Endothelial cell of umbilical vein (primary cell): ENCODE results near the gene STK11IP. TPM values are rescaled to one million over a fixed set of nuclear protein-coding genes. Genes with fewer than 3 reads are reported as not detected.

ENCODE experiments used
- BruUV-seq: library from RNA; stranded (reverse); fragments of 400-500 nt; replicated peaks from 2 replicates; lab custom pipeline; 2021; lab: Mats Ljungman, UMichigan
- CTCF ChIA-PET: fragments of 300-600, 350-600 bp; sonication (Branson Sonifier 250); formaldehyde crosslinking; loops from one replicate; lab custom pipeline; 2021; ENCODE audit warnings: antibody characterized with exemption, inconsistent platforms; lab: Charles Lee
- POLR2A ChIA-PET: fragments of 300-600, 350-600 bp; sonication (Branson Sonifier 250); formaldehyde crosslinking; loops from one replicate; lab custom pipeline; 2021; ENCODE audit warnings: antibody characterized with exemption, inconsistent platforms; lab: Charles Lee
- DNase-seq: peaks from one replicate; pipeline ENCODE4 v3.0.0-alpha.2; 2011; ENCODE audit warnings: low read depth, low spot score
- FAIRE-seq: peaks from 2 replicates; lab custom pipeline; 2011; peaks lifted over from hg19 to GRCh38; lab: Jason Lieb, UNC
- H2AFZ ChIP-seq: 2 replicates; pipeline ENCODE4 v1.6.0; 2012; ENCODE audit warnings: low read depth, low read length, control low read depth, inconsistent platforms
- H3K27ac ChIP-seq: 2 replicates; pipeline ENCODE4 v1.5.1; 2011; ENCODE audit warnings: low read depth, mild to moderate bottlenecking, control low read depth, low read length, moderate library complexity; ENCODE audit not compliant: insufficient read depth
- H3K27me3 ChIP-seq, 2 experiments: 2 replicates each; pipeline versions ENCODE4 v1.6.0 to v1.6.1; 2011; ENCODE audit warnings: low read length in 2 of 2, mixed read lengths in 1 of 2; ENCODE audit not compliant: control insufficient read depth in 2 of 2, insufficient read depth in 2 of 2
- H3K36me3 ChIP-seq, 2 experiments: 2 replicates in 1 of 2; 3 replicates in 1 of 2; pipeline ENCODE4 v1.5.1; 2011; ENCODE audit warnings: low read length in 2 of 2, mild to moderate bottlenecking in 1 of 2, moderate library complexity in 1 of 2; ENCODE audit not compliant: control insufficient read depth in 2 of 2, insufficient read depth in 2 of 2; ENCODE audit errors: extremely low read depth in 1 of 2
- H3K4me1 ChIP-seq: 3 replicates; pipeline ENCODE4 v1.5.1; 2011; ENCODE audit warnings: mild to moderate bottlenecking, low read length; ENCODE audit not compliant: control insufficient read depth, insufficient read depth; ENCODE audit errors: extremely low read depth
- H3K4me2 ChIP-seq: 2 replicates; pipeline ENCODE4 v1.6.1; 2011; ENCODE audit warnings: low read length, control low read depth, mixed read lengths; ENCODE audit not compliant: insufficient read depth
- H3K4me3 ChIP-seq, 3 experiments: fragments of 200-600 bp in 1 of 3; sonication (generic), shearing (Covaris generic) in 1 of 3; replicated peaks in 1 of 3; 2 replicates each; pipeline ENCODE4 v1.5.1; 2011 to 2016; ENCODE audit warnings: control low read depth in 3 of 3, low read length in 3 of 3, mild to moderate bottlenecking in 2 of 3, inconsistent platforms in 1 of 3, low read depth in 1 of 3, moderate library complexity in 1 of 3; ENCODE audit not compliant: insufficient read depth in 1 of 3
- H3K79me2 ChIP-seq: 2 replicates; pipeline ENCODE4 v1.6.0; 2012; ENCODE audit warnings: low read length, inconsistent platforms; ENCODE audit not compliant: control insufficient read depth, insufficient read depth
- H3K9ac ChIP-seq: replicated peaks from 2 replicates; pipeline ENCODE3; 2011; ENCODE audit warnings: low read length, control low read depth; ENCODE audit not compliant: insufficient read depth; ENCODE audit errors: extremely low read depth
- H3K9me1 ChIP-seq: replicated peaks from 3 replicates; pipeline ENCODE4 v1.6.0; 2011; ENCODE audit warnings: mild to moderate bottlenecking, low read length; ENCODE audit not compliant: control insufficient read depth, insufficient read depth; ENCODE audit errors: extremely low read depth
- H3K9me3 ChIP-seq: replicated peaks from 2 replicates; pipeline ENCODE4 v1.5.1; 2012; ENCODE audit warnings: low read length, inconsistent platforms; ENCODE audit not compliant: control insufficient read depth, insufficient read depth
- H4K20me1 ChIP-seq: replicated peaks from 2 replicates; pipeline ENCODE3; 2011; ENCODE audit warnings: mild to moderate bottlenecking, low read length; ENCODE audit not compliant: control insufficient read depth, insufficient read depth; ENCODE audit errors: extremely low read depth
- CTCF ChIP-seq, 2 donors: IDR thresholded peaks; 1 replicate in 1 of 2; 2 replicates in 1 of 2; pipeline ENCODE4 v1.5.1; 2011; ENCODE audit warnings: low read length in 2 of 2, mild to moderate bottlenecking in 2 of 2, moderate library complexity in 2 of 2, control low read depth in 1 of 2, inconsistent platforms in 1 of 2, low read depth in 1 of 2; ENCODE audit not compliant: insufficient read depth in 1 of 2; ENCODE audit errors: extremely low read depth in 1 of 2
- EZH2 ChIP-seq: IDR thresholded peaks from 2 replicates; pipeline ENCODE4 v1.6.1; 2012; ENCODE audit warnings: borderline replicate concordance, low read depth, mild to moderate bottlenecking, moderate library complexity, low read length, inconsistent platforms; ENCODE audit not compliant: severe bottlenecking
- FOS ChIP-seq: IDR thresholded peaks from 2 replicates; pipeline ENCODE4 v1.6.1; 2011; ENCODE audit warnings: mild to moderate bottlenecking, low read length, moderate library complexity, borderline replicate concordance; ENCODE audit not compliant: insufficient read depth
- GATA2 ChIP-seq: IDR thresholded peaks from 2 replicates; pipeline ENCODE4 v1.7.0; 2011; ENCODE audit warnings: low read depth, mild to moderate bottlenecking, moderate library complexity, mixed read lengths, low read length; ENCODE audit not compliant: insufficient read length, insufficient read depth
- JUN ChIP-seq: IDR thresholded peaks from 2 replicates; pipeline ENCODE4 v1.6.1; 2011; ENCODE audit warnings: borderline replicate concordance, low read depth; ENCODE audit not compliant: insufficient read length, insufficient read depth
- MAX ChIP-seq: IDR thresholded peaks from 2 replicates; pipeline ENCODE4 v1.6.1; 2011; ENCODE audit not compliant: insufficient read depth, insufficient read length
- MYC ChIP-seq: IDR thresholded peaks from one replicate; pipeline ENCODE4 v1.6.1; 2011; ENCODE audit warnings: mild to moderate bottlenecking, low read depth, low read length
- POLR2A ChIP-seq: IDR thresholded peaks from 2 replicates; pipeline ENCODE4 v1.6.1; 2012; ENCODE audit warnings: low read depth, mild to moderate bottlenecking, control low read depth, low read length
- POLR2AphosphoS5 ChIP-seq: IDR thresholded peaks from 2 replicates; pipeline ENCODE4 v1.6.1; 2012; ENCODE audit warnings: low read depth, mild to moderate bottlenecking, control low read depth, low read length, moderate library complexity; ENCODE audit not compliant: insufficient read depth
- dilution Hi-C: fragments of 300-500 bp; cut with MboI; formaldehyde crosslinking; loops from one replicate; pipeline ENCODE4 v1.15.0; 2019; ENCODE audit warnings: low sequenced_read_pairs; ENCODE audit not compliant: extremely low pct_ligation_motif_present
- intact Hi-C: fragments of 100-400 bp; cut with micrococcal nuclease; formaldehyde crosslinking; loops from one replicate; pipeline ENCODE4 v1.10.0; 2022
- polyA plus RNA-seq, 4 experiments: library from polyadenylated mRNA; depleted of rRNA in 3 of 4; stranded (reverse) in 3 of 4; unstranded in 1 of 4; fragments of >200 nt; gene quantifications; 2 replicates each; pipeline versions ENCODE4 v1.2.1 to v1.2.3, GENCODE V29; 2011 to 2012; ENCODE audit warnings: missing spikeins in 1 of 4
- total RNA-seq: library from RNA; stranded (reverse); gene quantifications from 2 replicates; pipeline ENCODE4 v1.2.3, GENCODE V29; 2021

Gene STK11IP
- total and polyA plus RNA-seq, 2 donors (not counting 3 experiments of a cell fraction or from before 2014, with no cell fraction given) = 17.7 to 19.2 TPM

- TF ChIP-seq EZH2 (no peak), MAX (no peak), JUN (no peak), FOS (no peak), POLR2A (no peak), POLR2AphosphoS5 (no peak), GATA2 (no peak), MYC (no peak), CTCF (IDR thresholded peaks at IDR 0.05; ENCODE audit: extremely low read depth in 1 of 2, insufficient read depth in 1 of 2, low read depth in 1 of 2, low read length in 2 of 2) (no peak)
- CTCF ChIA-PET = interaction anchor here (0.9 to 1.8 kb wide), 4 partner anchors 11 to 79 kb away, joined by 3 to 5 read pairs (median 4); no protein-coding TSS in a partner anchor
- Histone ChIP-seq H3K9ac (no peak overlapping the region), H3K27ac (no peak overlapping the region), H3K4me1 (no peaks in the 10 kb centered on the region), H3K9me3 (no peaks in the 10 kb centered on the region), H2AFZ (no peak overlapping the region), H3K4me2 (no peak overlapping the region), H3K4me3 (no peak overlapping the region), H3K79me2 (no peaks in the 10 kb centered on the region), H3K36me3 (no peaks in the 10 kb centered on the region), H3K9me1 (no peaks in the 10 kb centered on the region), H4K20me1 (no peaks in the 10 kb centered on the region), H3K27me3 (peaks cover 0 to 3% of the 10 kb centered on the region in 2 experiments)
- FAIRE-seq (no peak), DNase-seq (no peak)
- dilution Hi-C loops (no loop called here), intact Hi-C loops (no loop called here)
- POLR2A ChIA-PET = no interaction called here
- BruUV-seq = no TSS peak
Observed at GRCh38 chr2:219563271-219563928, 34.3 kb upstream of the STK11IP start.
